HG02852 (cell line): ENCODE data around the gene GGA2.
"Not testable (repeated sequence)": the region's sequence is repeated elsewhere in the genome, so short reads cannot be mapped to it uniquely, and the experiment has no call there.

ENCODE experiments used
- ATAC-seq: cut with Tn5 transposase; IDR thresholded peaks from one replicate; pipeline ENCODE4 v1.9.1; 2021; ENCODE audit warnings: mild to moderate bottlenecking, moderate library complexity; ENCODE audit not compliant: unreplicated experiment

Gene GGA2

DNA sequence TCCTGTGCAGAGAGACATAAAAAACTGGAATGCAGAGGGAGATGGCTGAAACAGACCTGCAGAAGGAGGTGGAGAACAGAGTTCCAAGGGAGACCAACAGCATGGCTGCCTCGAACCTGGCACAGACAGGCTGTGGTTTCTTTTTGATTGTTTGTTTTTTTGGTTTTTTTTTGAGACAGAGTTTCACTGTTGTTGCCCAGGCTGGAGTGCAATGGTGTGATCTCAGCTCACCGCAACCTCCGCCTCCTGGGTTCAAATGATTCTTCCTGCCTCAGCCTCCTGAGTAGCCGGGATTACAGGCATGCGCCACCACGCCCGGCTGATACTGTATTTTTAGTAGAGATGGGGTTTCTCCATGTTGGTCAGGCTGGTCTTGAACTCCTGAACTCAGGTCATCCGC lies 26.8 kb downstream of the GGA2 start:
- not testable (repeated sequence) for ATAC-seq

DNA sequence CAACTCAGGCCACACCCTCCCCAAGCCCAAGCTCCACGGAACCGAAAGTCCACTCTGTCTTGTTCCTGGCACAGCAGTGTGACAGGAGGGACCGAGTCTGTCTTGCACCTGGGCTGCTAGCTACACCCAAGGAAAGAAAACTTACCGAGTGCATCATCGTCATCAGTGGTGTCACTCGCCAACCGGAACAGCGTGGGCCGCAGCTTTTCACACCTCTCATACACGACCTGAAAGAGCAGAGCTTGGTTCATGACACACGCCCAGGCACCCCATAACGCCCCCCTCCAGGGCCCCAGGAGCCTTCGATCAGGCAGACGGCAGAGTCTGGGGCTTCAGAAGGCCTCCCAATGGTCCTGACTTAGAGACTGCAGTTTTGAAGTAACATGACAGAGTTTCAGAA lies 27.5 kb downstream of the GGA2 start:
- ATAC-seq = no peak

DNA sequence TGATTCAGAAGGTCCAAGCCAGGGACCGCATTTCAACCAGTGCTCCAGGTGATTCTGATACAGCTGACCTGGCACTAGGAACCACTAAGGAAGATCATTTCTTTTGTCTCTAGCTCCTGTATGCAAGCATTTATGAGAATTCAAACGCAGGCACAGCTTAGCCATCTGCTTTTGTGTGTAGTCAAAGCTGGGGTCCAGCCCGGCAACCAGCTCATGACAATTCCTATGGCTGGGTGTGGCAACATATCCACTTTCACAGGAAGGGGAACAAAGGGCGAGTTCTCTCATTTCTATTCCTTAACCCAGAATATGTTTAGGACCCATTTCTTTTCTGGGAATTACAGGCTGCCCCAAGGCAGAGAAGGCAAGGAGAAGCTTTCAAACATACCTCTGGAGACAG lies 30.0 kb downstream of the GGA2 start:
- no peak for ATAC-seq

DNA sequence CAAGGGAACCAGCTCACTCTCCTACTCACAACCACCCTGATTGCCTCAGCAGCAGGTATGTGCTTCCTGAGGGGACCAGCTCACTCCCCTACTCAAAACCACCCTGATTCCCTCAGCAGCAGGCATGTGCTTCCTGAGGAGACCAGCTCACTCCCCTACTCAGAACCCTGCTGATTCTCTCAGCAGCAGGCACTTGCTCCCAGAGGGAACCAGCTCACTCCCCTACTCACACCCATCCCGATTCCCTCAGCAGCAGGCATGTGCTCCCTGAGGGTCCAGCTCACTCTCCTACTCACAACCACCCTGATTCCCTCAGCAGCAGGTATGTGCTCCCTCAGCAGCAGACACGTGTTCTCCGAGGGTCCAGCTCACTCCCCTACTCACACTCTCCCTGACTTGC lies 31.2 kb downstream of the GGA2 start:
- no peak for ATAC-seq

DNA sequence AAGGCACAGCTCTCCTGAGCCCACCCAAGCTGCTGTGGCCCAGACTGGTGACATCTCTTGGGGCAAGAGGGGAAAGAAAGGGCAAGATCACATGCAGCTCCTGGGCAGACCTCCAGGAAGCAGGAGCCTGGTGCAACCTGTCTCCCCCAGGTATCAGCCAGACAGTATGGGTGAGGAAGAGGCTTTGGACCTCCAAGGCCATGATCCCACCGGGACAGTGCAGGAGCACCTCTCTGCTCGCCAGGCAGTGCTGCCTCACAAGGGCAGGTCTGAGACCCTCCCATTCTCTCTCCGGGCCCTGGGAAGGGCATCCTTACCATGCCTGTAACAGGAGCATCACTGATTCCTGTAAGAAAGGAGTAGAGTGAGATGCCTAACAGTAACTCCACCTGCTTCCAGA lies 31.7 kb downstream of the GGA2 start:
- no peak for ATAC-seq

DNA sequence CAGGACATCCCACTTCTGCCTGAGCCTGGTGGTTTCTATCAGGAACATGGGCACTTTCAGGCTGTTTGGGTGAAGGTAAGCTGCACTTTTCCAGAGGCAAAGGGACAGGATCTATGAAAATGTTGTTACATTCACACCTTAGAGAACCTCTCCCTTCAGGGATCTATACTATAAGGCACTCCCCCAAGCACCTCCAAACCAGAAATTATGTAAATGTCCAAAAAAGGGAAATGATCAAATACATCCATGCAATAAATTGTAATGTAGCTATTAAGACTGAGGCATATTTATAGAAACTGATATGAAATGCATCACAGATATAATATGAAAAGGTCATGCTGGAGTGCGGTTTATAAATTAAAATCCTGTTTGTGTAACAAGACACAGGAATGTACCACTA lies 34.0 kb downstream of the GGA2 start:
- no peak for ATAC-seq

DNA sequence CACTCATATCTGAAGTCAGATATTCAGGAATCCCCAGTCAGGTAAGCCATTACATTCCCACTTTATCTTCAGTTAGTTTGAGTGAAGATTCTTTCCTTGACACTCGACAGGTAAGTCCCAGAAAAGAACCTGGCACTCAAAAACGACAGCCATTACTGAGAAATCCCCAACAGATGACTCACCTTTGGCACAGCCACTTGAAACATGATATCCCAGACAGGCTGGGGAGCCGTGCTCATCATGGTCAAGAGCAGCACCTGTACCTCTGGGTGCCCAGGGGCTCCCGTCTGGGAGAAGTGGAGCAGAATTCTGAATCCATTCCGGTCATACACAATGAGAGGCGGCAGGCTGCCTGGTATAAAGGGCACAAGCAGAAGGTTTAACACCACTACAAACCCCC lies 40.5 kb downstream of the GGA2 start:
- ATAC-seq = no peak

DNA sequence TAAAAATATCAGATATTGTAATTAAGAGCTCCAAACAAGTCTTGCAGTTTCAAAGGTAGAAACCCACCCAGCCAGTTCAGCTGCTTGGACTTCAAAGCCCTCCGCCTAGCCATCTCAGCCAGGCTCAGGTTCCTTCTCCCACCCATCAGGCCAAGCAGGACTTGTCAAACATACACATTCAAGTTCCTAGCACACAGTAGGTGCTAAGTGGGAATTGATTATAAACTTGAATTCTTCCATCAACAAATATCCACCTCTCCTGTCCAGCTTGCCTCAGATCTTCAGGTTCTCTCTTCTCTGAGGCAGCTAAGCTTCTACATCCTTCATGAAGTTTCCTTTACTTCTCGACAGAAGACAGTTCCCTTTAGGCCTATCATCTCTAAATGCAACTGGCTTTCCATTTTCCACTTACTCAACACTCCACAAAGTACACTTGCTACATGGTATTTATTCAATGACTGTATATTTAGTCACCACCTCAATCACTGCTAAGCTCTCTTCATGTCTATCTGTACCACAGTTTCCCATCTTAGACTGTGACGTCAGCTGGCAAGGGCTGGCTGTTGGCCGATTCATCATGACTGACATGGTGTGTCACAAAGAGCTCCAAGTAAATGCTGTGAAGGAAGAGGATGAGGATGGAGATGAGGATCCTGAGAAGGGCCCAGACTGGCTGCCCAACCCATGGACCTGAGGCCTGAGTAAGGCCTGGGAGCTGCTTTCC lies 44.0 kb downstream of the GGA2 start:
- ATAC-seq = no peak

DNA sequence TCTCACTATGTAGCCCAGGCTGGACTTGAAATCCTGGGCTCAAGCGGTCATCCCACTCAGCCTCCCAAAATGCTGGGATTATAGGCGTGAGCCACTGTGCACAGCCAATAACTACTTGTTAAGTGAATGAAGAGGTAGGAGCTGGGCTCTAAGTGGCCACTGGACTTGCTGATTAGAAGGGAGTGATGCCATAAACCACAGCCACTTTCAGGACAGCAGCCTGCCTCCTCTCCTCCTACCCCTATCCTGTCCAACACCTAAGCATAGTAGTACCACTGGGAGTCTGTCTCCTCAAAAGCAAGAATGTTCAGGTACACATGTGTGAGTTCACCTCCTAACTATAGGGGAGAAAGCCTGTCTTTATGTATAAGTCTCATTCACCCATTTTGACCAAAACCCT lies 45.1 kb downstream of the GGA2 start:
- no peak for ATAC-seq

DNA sequence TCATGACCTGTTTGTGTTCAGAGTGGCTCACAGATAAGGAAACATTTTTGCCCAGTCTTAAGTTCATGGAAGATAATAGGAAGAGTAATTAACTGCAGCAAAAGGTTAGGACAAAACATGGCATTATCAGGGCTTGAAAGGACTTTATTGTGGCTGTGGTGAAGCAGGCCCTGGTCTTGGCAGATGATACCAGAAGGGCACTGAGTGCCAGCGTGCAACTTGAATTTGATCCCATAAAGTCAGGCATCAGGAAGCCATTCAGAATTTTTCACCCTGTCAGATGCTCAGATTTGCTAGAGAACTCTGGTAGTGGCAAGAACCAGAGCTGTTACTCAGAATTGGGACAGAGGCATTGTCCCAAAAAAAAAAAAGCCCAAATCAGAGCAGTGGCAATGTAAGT lies 46.1 kb downstream of the GGA2 start:
- ATAC-seq = no peak

DNA sequence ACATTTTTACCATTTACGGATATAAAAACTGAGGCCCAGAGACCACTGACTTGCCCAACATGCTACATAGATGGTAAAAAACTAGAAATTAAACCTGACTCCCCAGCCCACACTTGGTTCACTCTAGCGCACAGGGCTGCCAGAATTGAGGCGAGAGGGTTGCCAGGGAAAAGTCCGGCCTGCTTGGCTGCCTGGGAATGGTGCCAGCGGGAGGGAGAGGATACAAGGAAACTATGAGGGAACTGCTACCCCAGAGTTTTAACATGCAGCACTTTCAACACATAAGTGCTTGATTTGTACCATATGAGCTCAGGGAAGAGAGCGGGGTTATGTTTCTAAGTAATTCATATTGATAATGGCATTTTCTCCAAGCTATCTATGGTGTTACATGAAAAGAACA lies 47.3 kb downstream of the GGA2 start:
- not testable (repeated sequence) for ATAC-seq

DNA sequence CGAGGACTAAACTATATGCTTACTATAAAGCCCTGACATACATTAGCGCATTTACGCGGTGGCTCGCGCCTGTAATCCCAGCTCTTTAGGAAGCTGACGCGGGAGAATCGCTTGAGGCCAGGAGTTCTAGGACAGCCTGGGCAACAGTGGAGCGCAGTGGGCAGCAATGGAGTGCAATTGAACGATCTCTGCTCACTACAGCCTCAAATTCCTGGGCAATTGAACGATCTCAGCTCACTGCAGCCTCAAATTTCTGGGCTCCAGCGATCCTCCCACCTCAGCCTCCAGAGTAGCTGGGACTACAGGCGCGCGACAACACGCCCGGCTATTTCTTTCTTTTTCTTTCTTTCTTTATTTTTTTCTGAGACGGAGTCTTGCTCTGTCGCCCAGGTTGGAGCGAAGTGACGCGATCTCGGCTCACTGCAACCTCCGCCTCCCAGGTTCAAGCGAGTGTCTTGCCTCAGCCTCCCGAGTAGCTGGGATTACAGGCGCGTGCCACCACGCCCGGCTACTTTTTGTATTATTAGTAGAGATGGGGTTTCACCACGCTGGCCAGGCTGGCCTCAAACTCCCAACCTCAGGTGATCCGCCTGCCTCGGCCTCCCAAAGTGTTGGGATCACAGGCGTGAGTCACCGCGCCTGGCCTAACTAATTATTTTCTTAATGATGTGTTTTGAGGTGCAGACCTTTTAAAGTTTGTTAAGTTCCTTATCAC lies 56.8 kb downstream of the GGA2 start:
- no peak for ATAC-seq

DNA sequence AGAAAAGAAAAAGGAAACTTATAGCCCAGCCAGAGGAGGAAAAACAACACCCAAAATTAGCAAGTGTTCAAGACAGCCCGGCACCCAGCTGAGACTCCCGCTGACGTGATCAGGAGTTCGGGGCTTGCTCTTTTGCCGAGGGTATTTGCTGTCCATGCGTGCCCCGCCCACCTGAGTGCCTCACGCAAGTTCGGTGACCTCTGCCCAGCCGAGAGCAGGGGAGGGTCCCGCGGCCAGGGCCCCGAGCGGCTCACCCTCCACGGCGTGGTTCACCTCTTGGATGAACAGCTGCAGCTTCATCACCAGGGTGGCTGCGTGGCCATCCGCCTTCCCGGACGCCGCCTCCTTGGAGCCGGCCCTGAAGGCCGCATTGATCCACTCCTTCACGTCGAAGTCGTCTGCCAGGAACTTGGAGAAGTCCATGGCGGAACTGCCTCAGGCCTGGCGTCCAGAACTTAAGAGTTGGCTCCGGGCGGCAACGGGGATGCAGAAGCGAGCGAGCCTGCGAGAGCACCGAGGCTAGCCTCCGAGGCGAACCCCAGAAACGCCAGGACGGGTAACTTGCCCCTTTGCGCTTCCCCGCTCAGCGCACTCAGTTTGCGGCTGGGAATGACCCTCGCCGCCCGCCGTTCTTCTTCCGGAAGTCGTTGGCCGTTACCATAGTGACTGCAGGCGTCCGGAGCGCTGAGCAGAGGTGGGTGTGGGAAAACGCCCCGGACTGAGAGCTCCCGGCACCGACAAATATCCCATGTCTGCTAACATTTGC lies 57.5 kb downstream of the GGA2 start, which contains the start of gene COG7:
COG7 (minus strand) TSS at position 618 of the 766 bp plus-strand sequence; CDS start at position 423, 195 bp downstream.
- peak; percentile 88 for ATAC-seq

DNA sequence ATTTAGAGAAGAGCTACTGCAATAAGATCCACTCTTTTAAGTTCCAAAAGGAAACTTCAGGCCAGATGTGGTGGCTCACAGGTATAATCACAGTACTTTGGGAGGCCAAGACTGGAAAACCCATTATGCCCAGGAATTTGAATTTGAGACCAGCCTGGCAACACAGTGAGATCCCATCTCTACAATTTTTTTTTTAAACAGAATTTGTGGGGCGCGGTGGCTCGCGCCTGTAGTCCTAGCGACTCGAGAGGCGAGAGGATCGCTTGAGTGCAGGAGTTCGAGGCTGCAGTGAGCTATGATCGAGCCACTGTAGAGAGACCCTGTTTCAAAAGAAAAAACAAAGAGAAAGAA lies 58.1 kb downstream of the GGA2 start:
- ATAC-seq = no peak

DNA sequence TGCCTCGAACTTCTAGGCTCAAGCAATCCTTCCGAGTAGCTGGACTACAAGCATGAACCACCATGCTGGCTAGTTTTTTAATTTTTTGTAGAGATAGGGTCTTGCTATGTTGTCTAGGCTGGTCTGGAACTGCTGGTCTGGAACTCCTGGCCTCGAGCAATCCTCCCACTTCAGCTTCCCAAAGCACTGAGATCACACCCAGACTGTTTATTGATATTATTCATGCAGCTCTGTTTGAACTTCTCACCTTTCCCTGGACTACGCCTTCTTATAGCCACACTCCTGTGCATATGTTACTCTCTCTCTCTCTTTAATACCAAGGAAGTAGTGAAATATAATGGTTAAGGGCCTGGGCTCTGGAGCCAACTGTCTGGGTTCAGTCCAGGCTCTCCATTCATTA lies 61.9 kb downstream of the GGA2 start:
- no peak for ATAC-seq

DNA sequence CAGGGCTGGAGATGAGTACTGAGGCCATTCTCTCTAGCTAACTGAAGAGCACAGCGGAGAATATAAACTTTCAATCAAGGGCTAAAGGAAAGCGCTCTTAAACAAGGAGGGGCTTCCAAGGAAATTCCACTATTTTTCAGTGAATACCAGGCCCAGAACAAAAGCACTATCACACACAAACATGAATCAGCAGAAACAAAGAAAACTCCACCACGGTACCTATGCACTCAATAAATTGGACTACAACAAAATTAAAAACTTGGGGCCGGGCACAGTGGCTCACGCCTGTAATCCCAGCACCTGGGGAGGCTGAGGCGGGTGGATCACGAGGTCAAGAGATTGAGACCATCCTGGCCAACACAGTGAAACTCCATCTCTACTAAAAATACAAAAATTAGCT lies 72.8 kb downstream of the GGA2 start:
- ATAC-seq = not testable (repeated sequence)

DNA sequence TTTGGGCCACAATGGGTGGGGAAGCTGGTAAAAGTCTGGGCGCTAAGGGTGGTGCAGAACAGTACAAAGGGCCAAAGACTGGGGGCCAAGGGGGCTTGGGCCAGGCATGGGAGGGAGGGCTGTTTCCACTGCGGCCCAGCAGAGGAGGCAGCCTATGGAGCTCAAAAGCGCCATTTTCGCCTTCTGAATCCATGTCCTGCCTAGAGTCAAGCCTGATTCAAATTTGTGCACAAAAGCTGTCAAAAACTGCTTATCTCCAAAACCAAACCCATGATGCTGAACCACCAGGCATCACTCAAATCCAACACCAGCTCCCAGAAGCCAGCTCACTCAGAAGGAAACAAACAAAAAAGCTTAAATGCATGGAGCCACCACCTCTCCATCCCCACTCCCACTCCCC lies 73.3 kb downstream of the GGA2 start:
- no peak for ATAC-seq

DNA sequence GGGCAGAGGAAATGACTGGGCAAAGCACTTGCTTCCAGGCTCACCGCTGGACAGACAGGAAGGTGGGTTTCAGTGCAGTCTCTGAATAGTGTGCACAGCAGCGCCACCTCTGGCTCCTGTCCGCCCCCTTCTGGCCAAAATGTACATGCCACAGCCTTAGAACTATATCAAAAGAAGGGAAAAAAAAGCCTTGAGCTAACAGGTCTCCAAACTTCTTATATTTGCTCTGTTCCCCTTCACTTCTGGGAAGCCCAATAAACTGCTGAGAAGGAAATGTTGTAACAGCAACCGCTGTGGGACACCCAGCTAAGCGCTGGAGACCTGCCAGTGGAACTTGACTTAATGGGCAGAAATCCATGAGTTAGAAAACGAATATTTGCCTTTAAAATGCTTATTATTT lies 74.8 kb downstream of the GGA2 start:
- no peak for ATAC-seq

DNA sequence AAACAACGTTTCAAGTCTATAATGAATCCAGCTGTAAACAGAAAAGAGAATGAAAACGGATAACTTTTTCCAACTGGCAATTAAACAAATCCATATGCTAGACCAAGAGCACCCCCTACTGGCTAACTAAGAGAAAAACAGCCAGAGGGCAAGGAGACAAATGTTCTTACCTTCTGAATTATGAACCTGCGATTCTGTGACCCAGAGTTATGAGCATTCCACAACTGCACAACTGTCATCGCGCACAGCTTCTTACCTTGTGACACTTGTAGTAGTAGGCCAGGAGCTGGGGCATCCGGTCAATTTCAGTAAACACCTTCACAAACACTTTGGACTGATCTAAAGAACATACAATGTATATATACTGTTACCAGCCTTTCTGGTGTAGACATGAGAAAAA lies 75.9 kb downstream of the GGA2 start:
- no peak for ATAC-seq

DNA sequence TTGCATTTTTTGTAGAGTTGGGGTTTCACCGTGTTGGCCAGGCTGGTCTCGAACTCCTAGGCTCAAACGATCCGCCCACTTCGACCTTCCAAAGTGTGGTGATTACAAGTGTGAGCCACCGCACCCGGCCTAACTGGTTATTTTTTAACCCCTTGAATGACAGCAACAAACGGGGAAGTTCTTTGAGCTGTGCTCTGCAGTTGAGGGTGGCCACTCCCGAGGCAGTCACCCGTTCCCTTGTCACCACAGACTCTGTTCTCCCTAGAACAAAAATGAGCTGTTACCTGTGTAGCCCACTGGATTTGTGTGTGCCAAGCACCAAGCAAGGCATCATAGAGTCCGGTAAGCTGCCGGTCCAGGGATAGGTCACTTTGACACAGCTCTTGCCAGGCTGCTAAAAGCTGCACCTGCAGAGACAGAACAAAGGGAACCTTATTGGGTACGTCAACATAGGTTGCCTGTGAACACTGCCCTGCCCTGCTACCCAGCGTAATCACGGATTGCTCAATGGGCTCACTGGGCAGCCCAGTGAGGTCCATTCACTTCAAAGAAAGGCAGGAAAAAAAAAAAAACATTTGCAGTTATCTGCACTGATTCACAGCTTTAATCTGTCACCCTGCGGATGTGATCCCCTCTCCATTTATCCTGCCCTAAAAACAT lies 76.9 kb downstream of the GGA2 start:
- no peak for ATAC-seq
